Gastroesophageal sphincter (tissue), 4 donors: ENCODE measurements around the gene HOXB2. TPM values are rescaled to one million over a fixed set of nuclear protein-coding genes. Genes with fewer than 3 reads are reported as not detected.

Source experiments
- ATAC-seq: fragments of 150-250 bp; one replicate; pipeline ENCODE4 v1.9.1; 2016; ENCODE audit warnings: mild to moderate bottlenecking, moderate library complexity
- H3K27ac ChIP-seq, 4 donors: fragments of 200-600 bp; sonication (generic) in 3 of 4; 1 replicate in 3 of 4; 2 replicates in 1 of 4; pipeline ENCODE4 v1.5.1; 2016 to 2019
- H3K27me3 ChIP-seq: fragments of 200-600 bp; sonication (generic); one replicate; pipeline ENCODE4 v1.5.1; 2019
- H3K36me3 ChIP-seq, 2 donors: fragments of 200-600 bp; sonication (generic); one replicate each; pipeline ENCODE4 v1.5.1; 2019; ENCODE audit warnings: control low read depth in 1 of 2
- H3K4me1 ChIP-seq, 3 donors: fragments of 200-600 bp; sonication (generic); 1 replicate in 2 of 3; 2 replicates in 1 of 3; pipeline ENCODE4 v1.5.1; 2016 to 2019; ENCODE audit warnings: control low read depth in 2 of 3
- H3K4me3 ChIP-seq, 2 donors: fragments of 200-600 bp; sonication (generic); one replicate each; pipeline ENCODE4 v1.5.1; 2019; ENCODE audit warnings: mild to moderate bottlenecking in 1 of 2, moderate library complexity in 1 of 2
- H3K9me3 ChIP-seq, 3 donors: fragments of 200-600 bp; sonication (generic); one replicate each; pipeline ENCODE4 v1.5.1; 2017 to 2019; ENCODE audit warnings: control low read depth in 2 of 3
- CTCF ChIP-seq, 4 experiments: fragments of 200-600 bp in 2 of 4; fragments of 450-650 bp in 2 of 4; sonication (generic) in 1 of 4; IDR thresholded peaks; one replicate each; pipeline ENCODE4 v1.5.1; 2017 to 2019; ENCODE audit warnings: antibody characterized with exemption in 4 of 4, mild to moderate bottlenecking in 2 of 4, moderate library complexity in 2 of 4
- EP300 ChIP-seq: sonication (generic); formaldehyde crosslinking; IDR thresholded peaks from one replicate; pipeline ENCODE4 v1.6.1; 2017; ENCODE audit warnings: antibody characterized with exemption, mild to moderate bottlenecking
- POLR2A ChIP-seq, 2 donors: fragments of 450-650 bp; IDR thresholded peaks; one replicate each; pipeline ENCODE4 v1.6.1; 2017; ENCODE audit warnings: antibody characterized with exemption in 2 of 2, mild to moderate bottlenecking in 2 of 2, moderate library complexity in 1 of 2
- POLR2AphosphoS5 ChIP-seq: sonication (generic); formaldehyde crosslinking; IDR thresholded peaks from one replicate; pipeline ENCODE4 v1.6.1; 2017; ENCODE audit warnings: antibody characterized with exemption
- WGBS, 2 donors: methylation state at CpG; one replicate each; pipeline ENCODE4 v1.1.5; 2018; ENCODE audit warnings: low coverage in 1 of 2; 5-methylcytosine and 5-hydroxymethylcytosine counted together
- total RNA-seq, 4 donors: library from RNA; depleted of rRNA; stranded (reverse); fragments of >200 nt; gene quantifications; one replicate each; pipeline ENCODE4 v1.1.0, GENCODE V29; 2016

HOXB2 gene
- 10 to 100 TPM; 28.7 to 65.2 (median 38.8) TPM for total RNA-seq

GRCh38 chr17:48545022-48545375 lies at the start of gene HOXB2:
Gene HOXB2, minus strand, starts transcription at chr17:48545109. Its CDS starts 198 bp downstream, at chr17:48544911.
- H3K36me3 ChIP-seq: peaks cover 0 to 9% of the 10 kb centered on the region in 2 donors
- H3K4me3 ChIP-seq: peak within 1 kb of the TSS; percentile 73 to 81
- H3K4me1 ChIP-seq: peaks cover 11 to 70% (median 42%) of the 10 kb centered on the region in 3 donors
- peak within 1 kb of the TSS; percentile 90 to 98 (median 96) for H3K27ac ChIP-seq
- no peaks in the 10 kb centered on the region for H3K9me3 ChIP-seq
- TF ChIP-seq POLR2A (IDR thresholded peaks at IDR 0.05): no peak
- TF ChIP-seq POLR2AphosphoS5: no peak
- no peak for TF ChIP-seq CTCF (IDR thresholded peaks at IDR 0.05)
- no peak for TF ChIP-seq EP300
- ATAC-seq: no peak
- 20 to 23% methylated on average over 2 to 5 of the region's 12 CpGs for WGBS, 2 donors
- H3K27me3 ChIP-seq: no peaks in the 10 kb centered on the region

GRCh38 chr17:48593840-48594537 lies 49.1 kb upstream of the HOXB2 start:
- Histone ChIP-seq H3K4me1 (peaks cover 0 to 71% (median 3%) of the 10 kb centered on the region in 3 donors), H3K27ac (peak overlapping the region in 2 of 4 donors; percentile 97 to 98), H3K27me3 (peaks cover 67% of the 10 kb centered on the region), H3K4me3 (peak overlapping the region; percentile 55 to 58), H3K36me3 (peaks cover 0 to 3% of the 10 kb centered on the region in 2 donors), H3K9me3 (no peaks in the 10 kb centered on the region)
- 1 to 22% methylated on average over 20 to 27 of the region's 37 CpGs for WGBS, 2 donors
- TF ChIP-seq CTCF (IDR thresholded peaks at IDR 0.05) (peak in 3 of 4 experiments; percentile 96 to 99 (median 98)), EP300 (no peak), POLR2AphosphoS5 (peak; percentile 69), POLR2A (IDR thresholded peaks at IDR 0.05) (no peak)
- peak; percentile 70 for ATAC-seq

- WGBS, 2 donors: 0% methylated on average over 2 to 13 of the region's 50 CpGs
- peaks cover 60% of the 10 kb centered on the region for H3K27me3 ChIP-seq
- H3K4me1 ChIP-seq: peaks cover 0 to 64% (median 3%) of the 10 kb centered on the region in 3 donors
- H3K27ac ChIP-seq: peak within 1 kb of the TSS in 3 of 4 donors; percentile 12 to 98 (median 97)
- peak; percentile 17 for ATAC-seq
- TF ChIP-seq POLR2A (IDR thresholded peaks at IDR 0.05): no peak
- peak; percentile 34 for TF ChIP-seq POLR2AphosphoS5
- H3K36me3 ChIP-seq: peaks cover 0 to 3% of the 10 kb centered on the region in 2 donors
- peak within 1 kb of the TSS; percentile 55 to 58 for H3K4me3 ChIP-seq
- no peaks in the 10 kb centered on the region for H3K9me3 ChIP-seq
Measured at GRCh38 chr17:48593126-48593829, 48.4 kb upstream of the HOXB2 start, which contains the start of gene HOXB5. Gene HOXB5, minus strand, starts transcription at chr17:48593779. Its CDS starts 97 bp downstream, at chr17:48593682.

GRCh38 chr17:48592577-48592976 lies 47.7 kb upstream of the HOXB2 start:
- H3K27ac ChIP-seq: peak overlapping the region in 2 of 4 donors; percentile 97 to 98
- ATAC-seq: no peak
- WGBS, 2 donors: 32% methylated on average over 3 to 13 of the region's 14 CpGs
- H3K27me3 ChIP-seq: peaks cover 53% of the 10 kb centered on the region
- peaks cover 0 to 3% of the 10 kb centered on the region in 2 donors for H3K36me3 ChIP-seq
- H3K9me3 ChIP-seq: no peaks in the 10 kb centered on the region
- no peak for TF ChIP-seq EP300
- no peak for TF ChIP-seq POLR2A (IDR thresholded peaks at IDR 0.05)
- TF ChIP-seq CTCF (IDR thresholded peaks at IDR 0.05): no peak
- TF ChIP-seq POLR2AphosphoS5: no peak
- peaks cover 0 to 58% (median 3%) of the 10 kb centered on the region in 3 donors for H3K4me1 ChIP-seq
- peak overlapping the region in 1 of 2 donors; percentile 58 for H3K4me3 ChIP-seq

GRCh38 chr17:48592057-48592514 lies 47.2 kb upstream of the HOXB2 start:
- Histone ChIP-seq H3K27ac (peak overlapping the region in 2 of 4 donors; percentile 97 to 98), H3K27me3 (peaks cover 48% of the 10 kb centered on the region), H3K36me3 (peaks cover 0 to 3% of the 10 kb centered on the region in 2 donors), H3K4me1 (peaks cover 0 to 58% (median 3%) of the 10 kb centered on the region in 3 donors), H3K9me3 (no peaks in the 10 kb centered on the region), H3K4me3 (peak overlapping the region in 1 of 2 donors; percentile 58)
- no peak for ATAC-seq
- TF ChIP-seq CTCF (IDR thresholded peaks at IDR 0.05) (no peak), POLR2AphosphoS5 (peak; percentile 44)
- WGBS, 2 donors: 44 to 54% methylated on average over 6 to 12 of the region's 33 CpGs
